TTC549 (cell line): ENCODE measurements around the gene UVRAG.

Source experiments
- FAIRE-seq: peaks from 2 replicates; lab custom pipeline; 2012; peaks lifted over from hg19 to GRCh38; lab: Jason Lieb, UNC

The UVRAG gene

DNA sequence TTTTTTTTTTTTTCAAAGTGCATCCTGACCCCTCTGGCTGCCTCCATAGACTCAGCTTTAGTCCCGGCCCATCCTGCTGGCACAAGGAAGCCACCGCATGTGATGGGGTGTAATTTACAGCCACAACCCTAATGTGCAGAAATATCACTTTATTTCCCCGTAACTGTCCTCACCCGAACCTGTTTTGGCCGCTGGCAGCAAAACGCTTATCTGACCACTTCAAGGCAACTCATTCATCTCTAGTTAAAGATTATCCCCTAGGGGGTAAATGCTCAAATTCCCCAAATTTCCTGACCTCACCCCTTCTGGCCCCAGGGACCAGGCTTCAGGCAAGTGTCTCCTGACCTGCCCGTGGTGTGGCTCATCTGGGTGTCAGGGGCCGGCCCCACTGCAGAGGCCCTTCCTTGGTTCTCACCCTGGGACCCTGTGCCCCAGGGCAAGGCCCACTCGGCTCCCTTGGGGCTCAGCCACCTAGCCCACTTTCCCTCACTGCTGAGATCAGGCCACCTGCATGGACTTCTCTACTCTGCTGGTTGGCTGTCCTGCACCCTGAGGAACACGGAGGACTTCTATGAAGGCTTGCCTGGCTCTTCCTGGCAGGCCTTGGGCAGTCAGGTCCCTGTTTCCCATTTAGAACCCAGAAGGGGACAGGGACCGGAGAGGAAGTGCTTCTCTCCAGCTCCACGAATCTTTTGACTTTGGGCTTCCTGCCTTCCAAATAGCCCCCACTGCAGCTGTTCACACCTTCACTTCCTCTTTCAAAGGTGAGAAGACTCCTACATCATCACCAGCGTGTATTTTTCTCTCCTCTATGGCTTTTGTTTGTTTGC is 337.9 kb downstream of the UVRAG start:
- FAIRE-seq = no peak

DNA sequence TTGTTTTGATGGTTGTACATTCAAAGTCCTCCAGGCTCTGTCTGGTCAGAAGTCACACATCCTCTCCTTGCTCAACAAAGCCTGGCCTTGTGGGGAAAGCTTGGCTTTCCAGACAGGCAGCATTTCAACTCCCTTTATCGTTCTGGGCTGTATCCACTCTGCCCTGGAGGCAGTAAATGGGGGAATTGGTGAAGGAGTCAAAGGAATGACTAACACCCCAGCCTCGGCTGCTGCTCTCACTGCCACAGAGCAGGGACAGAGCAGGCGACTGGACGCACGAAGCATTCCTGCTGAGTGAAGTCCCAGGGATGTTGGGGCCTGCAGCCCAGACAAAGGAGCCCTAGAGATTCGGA is 338.5 kb downstream of the UVRAG start:
- FAIRE-seq = no peak

DNA sequence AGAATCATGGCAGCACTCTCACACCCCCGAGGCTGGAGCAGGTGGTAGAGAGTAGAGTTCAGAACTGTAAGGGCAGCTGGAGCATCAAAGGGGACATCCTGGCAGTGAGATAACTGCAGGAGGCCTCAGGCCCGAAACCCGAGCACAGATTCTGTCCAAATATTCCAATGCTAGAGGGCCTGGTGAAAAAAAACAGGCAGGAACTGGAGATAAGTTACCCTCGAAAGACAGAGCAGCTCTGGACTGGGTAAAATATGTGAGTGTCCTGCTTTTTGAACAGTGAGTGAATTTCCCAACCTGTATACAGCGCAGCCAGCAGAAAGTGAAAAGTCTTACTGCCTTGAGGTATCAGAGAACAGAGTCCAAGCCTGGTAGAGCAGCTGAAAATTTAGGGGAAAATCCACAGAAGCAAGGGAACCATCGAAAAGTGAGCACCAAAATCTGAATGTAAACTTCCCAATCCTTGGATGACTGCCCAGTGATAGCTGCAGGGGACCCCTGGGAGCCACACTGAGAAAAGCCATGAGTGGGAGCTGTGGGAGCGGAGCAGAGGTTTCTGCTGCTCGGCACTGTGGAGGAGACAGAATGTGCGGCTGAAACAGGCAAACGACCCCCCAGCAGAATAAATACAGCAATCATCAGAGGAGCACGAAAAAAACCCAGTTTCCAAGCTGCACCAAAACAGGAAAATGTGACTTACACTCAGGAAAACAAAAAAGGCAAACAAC is 340.7 kb downstream of the UVRAG start:
- FAIRE-seq = no peak

DNA sequence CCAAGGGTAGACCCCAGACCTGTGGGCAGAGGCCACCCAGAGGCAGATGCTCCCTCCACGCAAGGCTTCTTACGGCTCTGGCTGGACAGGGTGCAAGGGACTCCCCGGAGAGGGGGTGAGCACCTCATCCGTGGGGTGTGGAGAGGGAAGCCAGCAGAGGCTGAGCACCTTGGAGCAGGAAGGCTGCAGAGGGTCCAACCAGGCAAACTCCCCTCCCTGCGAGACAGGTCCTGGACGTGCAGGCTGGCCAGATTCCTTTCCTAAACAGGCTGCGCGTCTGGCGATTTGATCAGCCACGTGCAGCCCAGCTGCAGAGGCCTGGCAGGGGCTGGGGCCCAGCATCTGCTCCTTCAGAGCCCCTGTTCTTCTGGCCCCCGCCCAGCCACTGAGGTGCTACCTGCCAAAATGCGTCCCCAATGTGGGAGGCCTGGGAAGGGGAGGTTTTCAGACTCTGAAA is 342.0 kb downstream of the UVRAG start:
- no peak for FAIRE-seq

DNA sequence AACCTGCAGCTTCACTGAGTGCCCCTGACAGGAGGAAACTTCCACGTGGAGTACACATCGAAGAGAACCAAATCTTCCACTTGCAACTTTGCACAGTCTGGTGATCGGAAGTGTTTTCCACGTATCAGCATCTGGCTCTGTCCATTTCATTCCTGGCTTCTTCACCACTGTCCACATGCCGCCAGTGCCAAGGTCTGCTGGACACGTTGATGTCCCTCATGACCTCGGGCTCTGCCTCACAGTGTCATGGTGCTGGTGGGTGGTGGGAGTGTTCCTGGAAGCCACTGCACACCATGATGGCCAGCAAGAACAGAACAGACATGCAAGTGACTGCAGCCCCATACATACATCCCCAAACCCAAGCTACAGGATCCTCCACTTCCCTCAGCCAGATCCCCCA is 342.9 kb downstream of the UVRAG start:
- FAIRE-seq = no peak

DNA sequence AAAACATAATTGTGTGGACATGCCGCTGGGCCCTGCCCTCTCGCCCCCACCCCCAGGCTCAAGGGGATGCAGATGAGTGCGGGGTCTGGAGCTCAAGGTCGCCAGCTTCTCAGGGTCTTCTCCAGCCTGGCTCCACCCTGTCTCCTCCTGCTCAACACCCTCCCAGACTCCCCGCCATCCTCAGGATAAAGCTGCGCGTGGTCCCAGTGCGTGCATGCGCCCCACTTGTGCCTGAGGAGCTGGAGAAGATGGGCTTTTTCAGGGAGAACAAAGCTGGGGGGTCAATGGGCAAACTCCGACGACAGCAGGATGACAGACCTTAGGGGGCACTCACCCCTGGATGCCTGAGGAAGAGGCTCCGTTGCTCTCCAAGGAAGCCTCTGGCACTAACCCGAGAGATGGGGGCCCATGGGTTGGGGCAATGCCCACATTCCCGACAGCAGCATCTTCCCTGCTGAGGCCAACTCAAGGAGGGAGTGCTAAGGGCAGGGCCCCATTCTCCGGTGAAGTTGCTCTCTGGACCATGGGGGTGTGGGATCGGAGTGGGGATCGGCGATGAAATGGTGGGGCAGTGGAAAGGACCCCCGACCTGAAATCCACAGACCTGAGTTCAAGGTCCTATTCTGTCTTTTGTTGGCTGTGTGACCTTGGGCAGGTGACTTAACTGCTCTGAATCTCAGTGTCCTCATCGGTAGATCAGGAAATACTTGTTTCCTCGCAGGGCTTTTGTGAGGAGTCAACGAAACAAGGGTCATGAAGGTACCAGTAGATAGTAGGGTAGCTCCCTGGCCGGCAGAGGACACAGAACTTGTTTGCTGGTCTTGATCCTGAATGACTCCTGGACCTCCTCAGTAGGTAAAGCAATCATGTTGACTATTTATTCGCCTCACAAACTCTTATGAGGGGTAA is 343.6 kb downstream of the UVRAG start:
- no peak for FAIRE-seq

DNA sequence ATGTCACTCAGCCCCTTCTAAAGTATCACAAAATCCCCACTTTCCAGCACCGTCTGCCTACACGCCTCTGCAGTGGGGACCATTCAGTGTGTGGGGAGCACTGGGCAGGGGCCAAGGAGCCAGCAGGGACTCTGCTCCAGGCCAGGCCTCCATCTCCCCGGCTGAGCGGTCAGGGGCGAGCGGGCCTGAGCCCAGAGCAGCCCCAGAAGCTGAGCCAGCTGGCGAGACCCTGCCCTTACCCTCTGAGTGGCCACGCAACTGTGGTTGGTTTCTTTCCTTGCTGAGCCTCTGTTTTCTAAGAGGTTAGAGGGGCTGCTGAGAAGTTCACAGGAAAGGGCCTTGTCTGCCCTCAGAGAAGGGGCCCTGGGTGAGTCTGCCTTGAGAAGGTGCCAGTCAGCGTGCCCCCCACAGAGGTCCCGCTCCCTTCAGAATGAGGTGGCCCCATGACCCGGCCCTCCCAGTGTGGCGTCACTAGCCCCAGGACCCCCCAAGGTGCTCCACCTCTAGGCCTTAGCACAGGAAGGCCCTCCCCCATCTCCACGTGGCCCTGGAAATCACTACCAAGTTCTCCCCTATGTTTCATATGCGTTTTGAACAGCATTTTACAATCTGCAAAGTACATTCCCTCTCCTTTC is 344.4 kb downstream of the UVRAG start:
- no peak for FAIRE-seq

DNA sequence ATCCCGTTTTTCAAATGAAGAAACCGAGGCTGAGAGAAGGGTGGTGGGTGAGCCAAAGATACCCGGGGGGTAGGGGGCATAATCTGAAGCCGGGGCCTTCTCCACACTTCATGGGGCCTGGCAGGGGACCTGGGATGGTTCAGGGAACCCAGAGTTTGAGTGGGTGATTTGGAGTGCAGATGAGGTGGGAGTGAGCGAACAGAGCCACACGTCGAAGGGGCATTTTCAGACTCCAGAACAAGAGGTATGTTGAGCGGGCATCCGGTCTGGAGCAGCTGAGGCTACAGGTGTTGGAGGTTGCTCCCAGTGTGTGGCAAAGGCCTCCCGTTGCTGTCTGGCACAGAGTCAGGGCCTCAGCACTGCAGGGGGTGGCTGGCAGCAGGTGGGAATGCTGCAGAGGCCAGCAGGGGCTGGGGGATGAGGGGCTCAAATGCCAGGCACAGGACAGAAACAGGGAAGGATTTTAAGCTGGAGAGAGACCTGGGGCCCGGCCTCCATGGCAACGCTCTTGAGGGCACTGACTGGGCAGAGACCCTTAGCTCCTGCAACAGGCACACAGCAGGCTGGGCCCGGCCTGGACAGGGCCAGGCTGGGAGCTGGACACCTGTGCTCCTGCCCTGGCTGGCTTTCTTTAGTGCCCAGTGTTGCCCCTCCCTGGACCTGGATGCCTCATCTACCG is 345.1 kb downstream of the UVRAG start:
- FAIRE-seq = no peak

DNA sequence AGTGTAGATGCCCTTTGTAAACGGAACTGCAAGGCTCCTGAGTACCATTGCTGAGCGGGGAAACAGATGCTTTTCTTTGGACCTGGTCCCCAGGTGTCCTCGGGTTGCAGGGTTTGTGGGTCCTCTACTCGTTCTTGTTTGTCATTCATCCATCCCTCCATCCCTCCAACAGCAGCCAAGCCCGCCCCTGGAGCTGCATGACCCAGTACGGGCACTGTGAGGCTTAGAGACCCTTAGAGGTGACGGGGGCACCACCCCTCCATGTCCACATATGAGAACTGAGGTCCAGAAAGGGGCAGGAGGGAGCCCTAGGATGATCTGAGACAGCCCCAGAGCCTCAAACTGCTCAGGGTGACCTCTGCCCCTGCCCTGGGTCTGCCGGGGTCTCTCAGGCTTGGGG is 345.8 kb downstream of the UVRAG start:
- FAIRE-seq = no peak

DNA sequence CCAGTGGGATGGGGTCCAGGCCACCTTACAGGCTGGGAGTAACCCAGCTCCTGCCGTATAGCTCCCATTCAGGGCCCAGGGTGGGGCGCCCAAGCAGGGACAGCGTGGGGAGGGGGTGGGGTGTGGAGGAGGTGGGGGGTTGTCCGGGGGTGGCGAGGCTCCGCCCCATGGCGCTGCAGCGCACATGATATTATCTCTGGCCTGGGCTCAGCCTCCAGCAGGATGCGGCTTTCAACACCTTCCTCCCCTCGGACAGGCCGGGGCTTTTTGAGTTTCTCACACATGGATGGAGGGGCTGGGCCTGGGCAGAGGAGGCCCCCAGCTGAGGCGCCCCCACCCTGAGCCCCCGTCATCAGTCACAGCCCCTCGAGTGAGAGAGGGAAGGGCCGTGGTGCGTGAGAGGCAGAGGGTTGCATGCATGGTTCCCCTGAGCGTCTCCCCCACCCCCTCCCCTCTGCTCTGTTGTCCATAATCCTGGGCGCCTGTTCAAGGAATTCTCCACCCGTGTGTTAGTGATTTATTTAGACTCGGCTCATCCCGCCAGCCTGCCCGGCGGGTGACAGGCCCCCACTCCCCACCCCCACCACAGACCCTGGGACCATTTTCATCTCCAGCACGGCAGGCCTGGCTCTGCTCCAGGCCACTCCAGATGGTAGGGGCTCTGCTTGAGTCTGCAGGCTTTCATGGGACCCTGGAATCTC is 346.4 kb downstream of the UVRAG start:
- no peak for FAIRE-seq

DNA sequence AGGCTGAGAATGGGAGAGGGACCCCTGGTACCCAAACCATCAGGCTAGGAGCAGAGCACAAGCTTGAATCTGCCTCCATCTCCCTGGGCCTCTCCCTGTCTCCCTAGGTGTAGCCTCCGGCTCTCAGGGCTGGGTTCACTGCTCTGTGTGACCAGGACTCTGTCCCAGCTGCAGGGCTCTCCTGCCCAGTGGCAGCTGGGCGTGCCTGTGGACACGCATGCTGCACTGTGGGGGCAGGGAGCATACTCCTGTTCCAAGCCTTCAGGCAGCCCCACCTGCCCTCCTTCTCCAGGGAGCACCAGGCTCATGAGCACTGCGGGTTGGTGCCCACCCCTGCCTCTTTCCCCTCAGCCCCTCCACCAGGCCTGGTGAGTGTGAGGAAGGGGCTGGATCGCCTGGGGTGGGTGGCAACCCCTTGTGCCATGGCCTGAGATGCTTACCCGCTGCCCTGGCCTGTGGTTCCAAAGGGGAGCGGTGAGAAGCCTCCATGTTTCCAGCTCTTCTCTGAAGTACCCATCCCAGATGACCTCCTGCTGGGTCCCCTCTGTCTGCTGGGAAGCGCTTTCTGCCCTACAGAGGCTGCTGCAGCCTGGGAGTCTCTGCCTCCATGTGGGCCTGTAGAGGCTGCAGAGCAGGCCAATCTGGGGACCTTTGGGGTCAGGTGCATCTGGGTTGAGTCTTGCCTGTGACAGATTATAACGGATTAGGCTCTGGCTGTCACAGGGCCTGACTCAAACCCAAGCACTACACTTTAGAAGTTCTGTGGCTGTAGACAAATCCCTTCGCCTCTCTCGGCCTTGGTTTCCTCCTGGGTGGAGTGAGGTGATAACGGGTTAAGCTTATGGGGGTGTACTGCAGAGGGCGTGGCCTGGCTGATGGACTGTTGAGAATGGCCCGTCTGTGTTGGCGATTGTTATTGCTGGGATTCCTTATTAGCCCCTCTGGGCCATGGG is 347.6 kb downstream of the UVRAG start:
- no peak for FAIRE-seq

DNA sequence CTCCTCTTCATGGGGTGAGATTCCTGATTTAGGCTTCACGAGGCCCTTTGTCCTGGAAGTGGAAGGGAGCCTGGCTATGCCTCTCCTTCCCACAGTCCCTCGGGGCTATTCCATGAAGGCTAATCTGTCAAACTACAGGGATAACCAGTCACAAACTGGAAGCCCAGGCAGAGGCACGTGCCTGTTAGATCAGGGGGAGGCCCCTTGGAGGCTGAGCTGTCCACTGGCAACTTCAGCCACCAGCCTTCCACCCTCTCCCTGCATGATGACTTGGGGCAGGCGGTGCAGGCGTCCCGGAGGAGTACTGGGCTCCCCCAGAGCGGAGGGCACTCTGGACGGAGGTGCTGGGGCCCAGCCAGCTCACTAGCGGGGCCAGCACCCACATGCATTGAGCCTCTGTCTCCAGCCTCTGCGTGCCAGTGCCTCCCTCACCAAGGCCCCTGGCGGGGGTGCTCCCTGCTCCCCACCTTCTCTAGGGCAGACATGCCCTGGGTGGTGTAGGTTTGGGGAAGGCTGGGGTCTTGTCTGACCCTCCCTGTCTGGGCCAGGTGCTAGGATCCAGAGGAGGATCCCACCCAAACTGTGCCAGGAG is 348.4 kb downstream of the UVRAG start:
- no peak for FAIRE-seq

DNA sequence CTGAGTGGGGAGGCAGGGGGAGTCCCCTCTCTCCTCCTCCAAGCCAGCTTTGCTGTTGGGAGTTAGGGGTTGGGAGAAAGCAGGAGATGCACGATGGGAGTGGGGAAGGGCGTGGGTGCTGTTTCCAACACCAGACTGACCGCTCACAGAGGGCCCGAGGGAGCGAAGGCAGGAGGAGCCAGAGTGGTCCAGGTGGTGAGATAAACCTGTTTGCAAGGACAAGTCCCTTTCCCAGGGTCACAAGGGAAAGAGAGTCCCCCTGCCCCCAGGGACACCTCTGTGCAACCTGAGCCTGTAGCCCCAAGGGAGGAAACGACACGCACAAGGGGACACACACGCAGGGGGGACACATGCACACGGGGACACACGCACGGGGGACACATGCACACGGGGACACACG is 349.1 kb downstream of the UVRAG start:
- no peak for FAIRE-seq

DNA sequence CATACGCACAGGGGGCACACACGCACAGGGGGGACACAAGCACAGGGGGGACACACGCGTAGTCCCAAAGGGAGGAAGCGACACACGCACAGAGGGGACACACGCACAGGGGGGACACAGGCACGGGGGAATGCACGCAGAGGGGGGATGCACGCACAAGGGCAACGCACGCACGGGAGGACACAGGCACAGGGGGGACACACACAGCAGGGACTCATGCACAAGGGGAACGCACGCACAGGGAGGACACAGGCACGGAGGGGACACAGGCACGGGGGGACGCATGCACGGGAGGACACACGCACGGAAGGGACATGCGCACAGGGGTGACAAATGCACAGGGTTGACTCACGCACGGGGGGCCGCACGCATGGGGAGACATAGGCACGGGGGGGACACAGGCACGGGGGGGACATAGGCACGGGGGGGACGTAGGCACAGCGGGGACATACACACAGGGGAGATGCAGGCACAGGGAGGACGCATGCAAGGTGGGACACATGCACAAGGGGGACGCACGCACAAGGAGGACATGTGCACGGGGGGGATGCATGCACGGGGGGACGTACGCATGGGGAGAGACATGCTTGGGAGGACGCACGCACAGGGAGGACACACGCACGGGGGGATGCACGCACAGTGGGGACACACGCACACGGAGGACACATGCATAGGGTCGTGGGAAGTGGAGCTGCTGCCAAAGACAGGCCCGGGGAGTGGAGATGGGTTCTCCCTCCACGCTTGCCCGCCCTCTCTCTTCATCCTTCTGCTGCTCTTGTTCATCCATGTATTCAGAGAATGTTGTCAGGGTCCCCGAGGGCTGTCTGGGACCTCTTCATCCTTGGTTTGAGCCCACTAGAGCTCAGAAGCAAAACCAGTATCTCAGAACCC is 350.1 kb downstream of the UVRAG start:
- FAIRE-seq = no peak

DNA sequence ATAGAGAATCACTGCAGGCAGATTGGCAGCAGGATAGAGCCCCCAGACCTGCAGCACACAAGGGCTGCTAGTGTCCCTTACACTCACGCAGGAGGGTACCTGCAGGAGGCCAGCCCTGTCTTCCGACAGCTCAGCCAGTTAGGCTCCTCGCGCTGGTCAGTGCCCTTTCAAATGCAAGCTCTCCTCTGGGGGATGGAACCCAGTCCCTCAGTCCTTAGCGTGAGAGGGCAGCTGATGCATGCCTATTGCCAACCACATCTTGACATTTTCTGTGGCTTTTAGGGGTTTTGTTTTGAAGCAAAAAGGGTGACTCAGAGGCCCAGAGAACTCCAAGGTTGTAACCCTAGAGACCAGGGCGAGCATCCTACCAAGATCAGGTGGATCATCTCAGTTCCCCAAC is 351.3 kb downstream of the UVRAG start:
- FAIRE-seq = no peak

DNA sequence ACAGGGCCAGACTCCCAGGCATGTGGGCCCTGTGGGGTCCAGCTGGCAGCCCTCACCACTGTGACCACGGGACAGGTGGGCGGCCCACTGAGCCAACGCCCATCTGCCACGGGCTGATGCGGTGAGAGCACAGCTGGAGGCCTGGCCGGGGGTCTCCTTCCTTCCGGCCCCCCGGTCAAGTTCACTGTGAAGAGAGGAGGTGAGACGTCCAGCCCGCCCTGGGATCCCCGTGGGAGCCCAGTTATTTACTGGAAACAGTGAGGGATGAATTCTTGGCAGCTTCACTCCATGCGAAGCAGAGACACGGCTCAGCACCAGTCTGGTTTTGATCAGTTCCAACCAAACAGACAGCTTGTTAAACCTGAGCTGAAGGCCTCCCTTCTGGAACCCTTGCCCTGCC is 352.6 kb downstream of the UVRAG start:
- no peak for FAIRE-seq

DNA sequence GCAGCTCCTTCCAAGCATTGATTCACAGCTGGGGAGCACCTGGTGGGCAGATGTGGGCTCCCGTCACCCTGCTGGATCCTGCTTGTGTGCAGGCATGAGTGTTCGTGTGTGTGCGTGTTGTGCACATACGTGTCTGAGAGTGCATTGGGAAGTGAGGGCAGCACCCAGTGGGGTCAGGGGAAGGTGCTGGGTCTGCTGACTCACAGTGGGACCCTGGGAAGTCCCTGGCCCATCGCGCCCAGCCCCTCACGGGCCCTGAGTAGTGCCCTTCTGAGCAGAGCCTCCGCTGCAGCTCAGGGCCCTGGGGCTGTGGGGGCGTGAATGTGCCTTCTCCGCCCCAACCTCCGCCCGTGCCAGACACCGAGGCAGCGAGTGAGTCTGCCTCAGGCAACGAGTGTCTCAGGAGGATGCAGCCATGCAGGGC is 354.5 kb downstream of the UVRAG start:
- FAIRE-seq = no peak

DNA sequence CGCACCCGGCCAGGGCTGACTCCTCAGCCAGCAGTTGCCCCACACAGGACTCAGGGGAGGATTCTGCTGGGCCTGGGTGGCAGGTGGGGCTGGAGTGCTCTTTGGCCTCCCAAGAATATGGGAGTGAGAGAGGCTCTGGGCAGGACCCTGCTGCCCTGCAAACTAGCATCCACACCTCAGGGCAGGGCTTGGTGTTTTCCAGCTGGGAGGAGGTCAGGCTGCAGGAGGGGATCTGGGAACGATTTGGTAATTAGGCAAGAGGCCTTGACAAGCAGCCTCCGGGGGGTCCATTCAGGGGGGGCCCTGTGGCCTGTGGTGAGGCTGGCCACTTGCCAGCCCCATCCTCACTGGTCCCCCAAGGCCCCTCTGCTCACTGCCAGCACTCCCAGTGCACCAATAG is 355.5 kb downstream of the UVRAG start:
- no peak for FAIRE-seq
